COLO829 (cell line): ENCODE results near the gene AK3.
"Not testable (repeated sequence)": the region's sequence is repeated elsewhere in the genome, so short reads cannot be mapped to it uniquely, and the experiment has no call there.

Experiments
- DNase-seq: peaks from one replicate; pipeline ENCODE4 v3.0.0; 2012; ENCODE audit warnings: low spot score

Gene AK3

GRCh38 chr9:4666042-4666699, 74.8 kb downstream of the AK3 start, which contains the start of gene SPATA6L:
Gene SPATA6L (minus strand): TSS chr9:4666480. CDS start chr9:4666250, 230 bp downstream.
- no peak for DNase-seq

- no peak for DNase-seq
Observed at GRCh38 chr9:4665357-4665756, 75.6 kb downstream of the AK3 start.

DNA sequence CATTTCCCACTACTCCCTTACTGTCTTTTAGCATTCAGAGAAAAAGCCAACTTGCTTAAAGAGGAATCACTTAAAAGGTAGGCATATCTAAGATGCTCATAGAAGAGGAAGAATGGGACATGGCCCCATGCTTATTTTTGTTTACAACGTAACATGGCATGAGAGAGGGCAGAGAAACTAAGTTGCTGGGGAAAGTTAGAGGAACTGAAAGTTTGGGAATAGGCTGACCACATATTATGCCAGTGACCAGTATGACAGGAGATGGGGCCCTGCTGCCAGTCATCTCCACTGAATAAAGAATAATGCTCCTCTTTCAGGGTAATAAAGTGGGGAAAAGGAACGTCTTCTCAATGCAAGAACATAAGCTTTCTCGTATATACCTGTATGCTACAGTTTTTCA, 77.0 kb downstream of the AK3 start:
- DNase-seq = no peak

- no peak for DNase-seq
Observed at GRCh38 chr9:4662989-4663792, 77.8 kb downstream of the AK3 start.

- peak; percentile 60 for DNase-seq
Observed at GRCh38 chr9:4662108-4662988, 78.7 kb downstream of the AK3 start, which contains the start of gene PLPP6. Gene PLPP6 (plus strand): TSS chr9:4662294. CDS start chr9:4662376, 82 bp downstream.

DNA sequence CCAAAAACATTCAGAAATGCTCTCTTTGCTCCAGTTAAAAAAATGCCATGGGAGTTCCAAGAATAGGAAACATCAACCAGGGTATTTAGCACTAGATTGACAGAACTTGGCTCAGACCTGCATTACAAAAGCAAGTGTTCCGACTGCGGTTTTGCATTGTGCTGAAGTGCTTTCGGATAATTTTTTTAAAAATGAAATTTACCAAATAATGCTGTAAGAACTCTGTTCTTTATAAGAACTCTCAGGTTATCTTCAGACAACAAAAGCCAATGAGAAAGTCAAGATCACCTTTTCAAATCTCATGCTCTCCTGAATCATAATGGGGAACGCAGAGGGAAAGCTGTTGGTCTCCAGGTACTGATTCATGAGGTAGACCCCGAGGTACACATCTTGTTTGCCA, 79.4 kb downstream of the AK3 start:
- no peak for DNase-seq

DNA sequence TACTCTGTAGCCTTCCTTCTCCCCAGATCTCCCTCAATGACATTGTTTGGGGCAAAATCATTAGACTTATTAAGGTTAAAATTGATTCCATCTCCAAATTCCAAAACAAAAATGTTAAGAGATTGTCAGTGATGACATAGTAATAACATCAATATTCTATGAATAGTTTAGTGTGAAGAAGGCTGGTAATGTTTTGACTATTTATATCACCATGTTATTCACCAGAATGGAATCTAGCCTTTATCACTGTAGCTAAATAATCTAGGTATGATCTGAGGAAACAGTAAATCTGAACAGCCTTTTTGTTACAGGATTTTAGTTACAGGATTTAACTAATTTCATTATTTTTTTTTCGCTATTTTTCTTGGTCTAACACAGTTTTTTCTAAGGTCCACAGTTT, 79.8 kb downstream of the AK3 start:
- DNase-seq = no peak

GRCh38 chr9:4660665-4661064, 80.3 kb downstream of the AK3 start:
- DNase-seq = not testable (repeated sequence)
